Measurements from ENCODE around the gene SKIDA1. TPM values are rescaled to one million over a fixed set of nuclear protein-coding genes. Genes with fewer than 3 reads are reported as not detected.

SKIDA1 gene
- total RNA-seq, 2 experiments from 2014 or later: 0.26 to 0.29 TPM

DNA sequence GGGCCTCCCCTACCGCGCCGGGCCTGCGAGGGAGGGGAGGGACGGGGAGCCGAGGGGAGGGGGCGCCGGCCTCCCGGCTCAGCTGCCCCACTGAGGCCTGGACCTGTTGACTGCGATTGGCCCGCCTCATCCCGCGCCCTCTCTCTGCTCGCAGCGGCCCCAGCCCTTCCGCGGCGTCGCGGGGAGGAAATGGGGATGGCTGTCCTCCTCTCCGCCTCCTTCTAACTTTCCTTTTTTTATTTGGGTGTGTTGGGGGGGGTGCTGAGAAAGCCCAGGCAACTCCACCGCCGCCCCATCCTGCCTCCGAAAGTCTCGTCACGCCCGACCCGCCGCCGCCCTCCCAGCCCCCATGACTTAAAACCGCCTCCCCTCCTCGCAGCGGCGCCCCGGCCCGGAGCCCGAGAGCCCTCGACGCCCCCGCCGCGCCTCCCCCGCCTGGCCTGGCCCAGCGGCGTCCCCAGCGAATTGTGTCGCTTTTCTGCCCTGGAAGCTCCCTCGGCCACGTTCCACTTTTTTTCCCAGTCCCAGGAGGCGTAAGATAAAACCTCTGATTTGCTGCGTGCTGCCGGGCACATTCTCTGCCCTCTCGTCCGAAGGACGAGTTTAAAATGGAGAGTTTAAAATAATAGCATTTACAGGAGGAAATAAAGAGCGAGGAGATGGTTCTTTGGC is 842 bp upstream of the SKIDA1 start:
- peak overlapping the region; percentile 84 for H3K4me3 Mint-ChIP-seq

DNA sequence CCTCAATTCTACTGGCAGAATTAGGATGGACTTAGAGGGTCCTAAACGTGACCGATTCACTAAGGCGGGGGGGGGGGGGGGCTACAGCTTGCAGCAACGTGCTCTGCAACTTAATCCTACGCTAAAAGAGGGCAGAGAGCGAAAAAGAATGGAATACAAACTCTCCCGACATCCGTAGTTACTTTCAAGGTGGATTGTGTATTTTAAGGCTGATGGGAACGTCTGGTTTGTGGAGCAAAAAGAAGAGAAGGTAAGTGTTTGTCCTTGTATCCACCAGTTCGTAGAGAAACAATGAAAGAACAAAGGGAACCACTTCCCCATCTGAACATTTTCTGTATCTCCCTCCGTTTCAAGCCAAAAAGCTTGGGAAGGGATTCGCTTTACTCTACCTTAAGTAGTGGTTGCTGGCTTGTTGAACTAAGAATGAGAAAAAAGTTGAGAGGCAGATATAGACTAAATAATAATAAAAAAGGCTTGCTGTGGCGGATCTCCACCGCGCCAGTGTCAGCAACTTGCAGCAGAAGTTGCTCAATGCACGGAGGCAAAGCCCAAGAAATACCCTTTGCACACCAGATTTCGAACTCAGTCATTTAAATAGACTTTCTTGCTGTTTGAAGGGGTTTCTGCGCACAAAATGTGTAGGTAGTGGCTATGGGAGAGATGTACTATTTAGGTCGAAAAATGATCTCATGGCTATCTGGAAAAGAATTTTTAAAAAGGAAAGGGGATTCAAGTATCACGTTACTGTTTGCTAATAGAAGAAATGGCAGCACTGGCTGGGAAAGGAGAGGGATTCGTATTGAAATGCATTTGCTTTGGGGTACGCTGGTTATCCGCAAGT is 736 bp downstream of the SKIDA1 start:
- Mint-ChIP-seq H3K4me3 (peak overlapping the region; percentile 84), H3K27me3 (peaks cover 37% of the 10 kb centered on the region), H3K36me3 (no peaks in the 10 kb centered on the region), H3K27ac (peak overlapping the region; percentile 96), H3K9me3 (ENCODE audit: low read depth) (no peaks in the 10 kb centered on the region), H3K4me1 (peaks cover 34% of the 10 kb centered on the region)
- CTCF ChIA-PET: interaction anchor here (1.0 to 1.5 kb wide), 3 partner anchors 9 to 908 kb away, joined by 3 to 4 read pairs (median 3); no protein-coding TSS in a partner anchor
- DNase-seq (no peak), ATAC-seq (no peak)

More for the DNA sequence above, 842 bp upstream of the SKIDA1 start:
- Mint-ChIP-seq H3K4me1 (peaks cover 25% of the 10 kb centered on the region), H3K27me3 (peaks cover 26% of the 10 kb centered on the region), H3K9me3 (ENCODE audit: low read depth) (no peaks in the 10 kb centered on the region), H3K36me3 (no peaks in the 10 kb centered on the region), H3K27ac (peak overlapping the region; percentile 90)
- CTCF ChIA-PET: interaction anchor here (1.0 to 1.5 kb wide), 4 partner anchors 10 to 906 kb away, joined by 3 to 4 read pairs (median 3); no protein-coding TSS in a partner anchor
- DNase-seq (peak; percentile 70), ATAC-seq (peak; percentile 61)

DNA sequence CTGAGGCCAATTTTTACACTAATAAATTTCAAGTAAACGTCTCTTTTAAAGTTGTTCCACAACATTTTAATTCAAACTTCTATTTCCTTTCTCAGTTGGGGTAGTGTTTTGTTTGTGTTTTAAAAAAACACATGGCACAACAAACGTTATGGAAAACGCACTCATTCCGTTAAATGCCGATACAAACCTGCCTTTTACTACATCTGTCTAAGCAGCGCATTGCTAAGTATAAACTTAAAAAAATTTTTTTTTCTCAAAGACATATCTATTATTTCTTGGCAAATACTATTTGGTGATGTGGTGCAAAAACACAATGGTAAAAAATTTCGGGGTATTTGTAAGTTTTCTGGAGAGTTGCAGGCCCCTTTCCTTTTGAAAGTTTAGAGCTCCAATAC is 1.4 kb downstream of the SKIDA1 start:
- H3K4me3 Mint-ChIP-seq: no peak overlapping the region
- DNase-seq: no peak
- H3K27me3 Mint-ChIP-seq: peaks cover 38% of the 10 kb centered on the region
- H3K9me3 Mint-ChIP-seq (ENCODE audit: low read depth): no peaks in the 10 kb centered on the region
- no peak for ATAC-seq
- CTCF ChIA-PET: interaction anchor here (1.1 kb wide), 1 partner anchor 18 kb away, joined by 3 read pairs; no protein-coding TSS in a partner anchor
- H3K27ac Mint-ChIP-seq: no peak overlapping the region
- H3K4me1 Mint-ChIP-seq: peaks cover 40% of the 10 kb centered on the region
- no peaks in the 10 kb centered on the region for H3K36me3 Mint-ChIP-seq

DNA sequence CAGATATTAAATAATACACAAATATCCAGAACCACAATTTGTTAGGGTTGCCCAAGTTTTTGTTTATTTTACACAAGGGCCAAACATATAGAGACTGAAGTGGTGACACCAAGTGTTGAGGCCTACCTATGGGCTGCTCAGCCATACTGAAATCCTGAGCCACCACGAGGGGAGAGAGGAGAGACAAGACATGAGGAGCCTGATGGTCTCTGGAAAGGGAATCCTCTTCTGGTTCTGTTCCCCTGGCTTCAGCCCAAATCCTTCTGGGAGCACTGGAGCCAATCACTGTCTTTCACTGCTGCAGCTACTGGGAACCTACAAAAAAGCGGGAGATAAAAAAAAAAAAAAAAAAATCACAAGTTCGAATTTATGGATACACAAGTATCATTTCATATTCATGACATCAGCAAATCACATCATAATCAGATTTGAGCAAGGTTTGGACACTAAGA is 1.9 kb downstream of the SKIDA1 start:
- CTCF ChIA-PET: interaction anchor here (0.7 to 1.1 kb wide), 2 partner anchors 18 to 285 kb away, joined by 3 read pairs; no protein-coding TSS in a partner anchor
- no peak for ATAC-seq
- DNase-seq: no peak
- no peak overlapping the region for H3K4me3 Mint-ChIP-seq
- H3K36me3 Mint-ChIP-seq: no peaks in the 10 kb centered on the region
- no peak overlapping the region for H3K27ac Mint-ChIP-seq
- no peaks in the 10 kb centered on the region for H3K9me3 Mint-ChIP-seq (ENCODE audit: low read depth)
- peaks cover 44% of the 10 kb centered on the region for H3K4me1 Mint-ChIP-seq
- peaks cover 41% of the 10 kb centered on the region for H3K27me3 Mint-ChIP-seq

DNA sequence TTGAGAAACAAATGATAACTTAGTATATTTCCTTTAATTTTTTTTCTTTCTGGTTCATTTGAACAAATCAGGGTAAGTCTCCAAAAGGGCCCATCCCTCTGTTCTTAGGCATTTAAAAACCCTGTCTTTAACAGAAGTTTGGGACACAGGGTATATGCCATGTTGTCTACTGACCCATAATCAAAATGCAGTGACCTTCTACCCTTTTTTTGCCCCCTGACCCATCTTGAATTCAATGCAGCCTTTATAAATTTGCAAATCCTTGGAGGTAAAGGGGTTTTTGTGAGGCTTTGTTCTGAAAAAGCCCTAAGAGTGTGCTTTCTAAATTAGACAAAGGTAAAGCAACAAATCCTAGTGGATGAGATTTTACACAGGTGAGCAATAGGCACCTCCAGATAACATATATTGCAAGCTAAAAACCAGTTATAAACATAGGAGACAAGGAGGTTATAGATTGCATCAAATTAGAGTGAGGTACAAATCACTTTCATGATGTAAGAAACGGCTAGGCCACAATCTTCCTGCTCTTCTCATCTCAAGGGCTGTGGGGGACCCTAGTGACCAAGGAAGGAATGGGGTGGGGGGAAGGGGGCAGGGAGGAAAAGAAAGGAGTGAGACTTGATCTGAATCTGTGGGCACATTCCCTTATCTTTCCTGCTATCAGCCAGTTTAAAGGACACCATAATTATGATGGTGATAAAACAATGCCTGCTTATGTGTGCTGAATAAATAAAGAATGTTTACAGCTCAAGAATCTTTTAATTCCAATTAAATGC is 2.7 kb downstream of the SKIDA1 start:
- H3K4me3 Mint-ChIP-seq: no peak overlapping the region
- no peak for DNase-seq
- CTCF ChIA-PET: interaction anchor here (0.7 to 1.1 kb wide), 2 partner anchors 19 to 285 kb away, joined by 3 read pairs; no protein-coding TSS in a partner anchor
- H3K36me3 Mint-ChIP-seq: no peaks in the 10 kb centered on the region
- peaks cover 48% of the 10 kb centered on the region for H3K4me1 Mint-ChIP-seq
- no peaks in the 10 kb centered on the region for H3K9me3 Mint-ChIP-seq (ENCODE audit: low read depth)
- ATAC-seq: no peak
- no peak overlapping the region for H3K27ac Mint-ChIP-seq
- H3K27me3 Mint-ChIP-seq: peaks cover 41% of the 10 kb centered on the region

DNA sequence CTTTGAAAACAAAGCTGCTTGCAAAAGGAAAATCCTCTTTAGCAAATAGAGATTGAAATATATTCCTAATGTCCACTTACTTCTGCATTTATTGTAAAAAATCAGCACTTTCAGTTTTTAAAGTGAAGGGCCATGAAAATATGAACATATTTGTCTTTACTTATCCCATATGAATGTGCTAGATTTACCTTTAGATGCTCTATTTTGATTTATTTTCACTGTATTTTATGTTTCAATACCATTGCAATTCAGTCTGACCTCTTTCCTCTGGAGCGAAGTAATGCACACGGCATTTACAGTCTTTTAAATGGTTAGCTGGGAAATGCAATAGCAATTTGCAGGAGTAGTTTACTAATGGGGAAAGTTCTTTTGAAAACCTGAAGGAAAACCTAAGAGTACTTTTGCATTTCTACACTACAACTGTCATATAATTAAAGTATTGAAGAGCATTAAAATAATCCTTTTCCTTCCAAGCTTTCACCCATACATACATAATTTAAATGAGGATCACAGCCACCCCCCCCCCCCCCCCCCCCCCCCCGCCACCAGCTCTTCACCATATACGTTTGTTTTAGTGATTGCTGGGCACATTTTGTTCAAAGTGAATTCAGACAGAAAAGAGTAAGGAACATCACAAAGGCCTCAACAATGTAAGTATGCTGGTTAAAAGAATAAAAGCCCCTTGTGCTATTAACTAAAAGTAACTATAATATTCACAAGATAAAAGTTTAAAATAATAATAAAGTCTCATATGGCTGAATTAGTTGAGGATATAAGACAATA is 3.5 kb downstream of the SKIDA1 start:
- Mint-ChIP-seq H3K27me3 (peaks cover 43% of the 10 kb centered on the region), H3K4me3 (no peak overlapping the region), H3K9me3 (ENCODE audit: low read depth) (no peaks in the 10 kb centered on the region), H3K4me1 (peaks cover 49% of the 10 kb centered on the region), H3K36me3 (no peaks in the 10 kb centered on the region), H3K27ac (no peak overlapping the region)
- CTCF ChIA-PET: interaction anchor here (1.2 kb wide), 1 partner anchor 25 kb away, joined by 4 read pairs; no protein-coding TSS in a partner anchor
- no peak for ATAC-seq
- DNase-seq: no peak

DNA sequence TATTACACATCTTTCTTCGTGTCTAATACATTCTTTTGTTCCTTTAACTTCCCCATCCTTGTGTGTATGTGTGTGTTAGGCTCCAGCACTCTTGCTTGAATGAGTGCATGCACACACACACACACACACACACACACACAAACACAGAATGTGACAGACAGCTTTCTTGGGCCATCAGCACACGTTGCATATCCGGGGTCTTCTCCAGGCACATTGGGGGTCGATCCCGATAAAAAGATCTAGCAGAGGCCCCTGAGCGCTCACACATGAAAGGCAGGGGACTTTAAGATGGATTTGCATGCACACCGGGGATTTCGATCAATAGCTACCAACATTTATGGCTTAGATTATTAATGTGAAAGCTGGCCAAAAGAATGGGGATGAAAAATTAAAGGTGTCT is 4.5 kb downstream of the SKIDA1 start:
- no peak for DNase-seq
- Mint-ChIP-seq H3K4me3 (no peak overlapping the region), H3K27me3 (peaks cover 46% of the 10 kb centered on the region), H3K36me3 (no peaks in the 10 kb centered on the region), H3K27ac (no peak overlapping the region), H3K4me1 (peaks cover 46% of the 10 kb centered on the region), H3K9me3 (ENCODE audit: low read depth) (no peaks in the 10 kb centered on the region)
- CTCF ChIA-PET: interaction anchor here (1.2 to 1.7 kb wide), 2 partner anchors 24 kb away, joined by 4 to 8 read pairs; no protein-coding TSS in a partner anchor
- no peak for ATAC-seq

DNA sequence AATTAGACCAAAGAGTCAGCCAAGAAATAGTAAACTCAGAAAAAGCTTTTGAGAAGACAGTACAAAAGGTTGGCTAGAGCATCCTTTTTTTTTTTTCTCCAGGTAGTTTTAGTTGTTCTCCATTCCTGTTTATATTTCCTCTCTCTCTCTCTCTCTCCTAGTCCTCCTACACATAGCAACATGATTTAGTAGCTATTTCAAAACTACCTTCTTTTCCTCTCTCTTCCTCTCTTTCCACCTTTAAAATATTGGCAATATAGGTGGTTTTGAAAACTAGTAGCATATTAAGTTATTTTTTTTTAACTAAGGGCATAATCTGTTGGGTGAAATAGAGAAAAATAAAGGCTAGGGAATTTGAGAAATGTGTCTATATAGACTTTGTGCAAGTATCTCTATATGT is 5.0 kb downstream of the SKIDA1 start:
- Mint-ChIP-seq H3K4me3 (peak overlapping the region; percentile 78), H3K27ac (no peak overlapping the region), H3K36me3 (no peaks in the 10 kb centered on the region), H3K4me1 (peaks cover 47% of the 10 kb centered on the region), H3K27me3 (peaks cover 50% of the 10 kb centered on the region), H3K9me3 (ENCODE audit: low read depth) (no peaks in the 10 kb centered on the region)
- ATAC-seq (no peak), DNase-seq (no peak)
- CTCF ChIA-PET: interaction anchor here (1.1 to 1.7 kb wide), 2 partner anchors 12 to 24 kb away, joined by 3 to 8 read pairs; no protein-coding TSS in a partner anchor

DNA sequence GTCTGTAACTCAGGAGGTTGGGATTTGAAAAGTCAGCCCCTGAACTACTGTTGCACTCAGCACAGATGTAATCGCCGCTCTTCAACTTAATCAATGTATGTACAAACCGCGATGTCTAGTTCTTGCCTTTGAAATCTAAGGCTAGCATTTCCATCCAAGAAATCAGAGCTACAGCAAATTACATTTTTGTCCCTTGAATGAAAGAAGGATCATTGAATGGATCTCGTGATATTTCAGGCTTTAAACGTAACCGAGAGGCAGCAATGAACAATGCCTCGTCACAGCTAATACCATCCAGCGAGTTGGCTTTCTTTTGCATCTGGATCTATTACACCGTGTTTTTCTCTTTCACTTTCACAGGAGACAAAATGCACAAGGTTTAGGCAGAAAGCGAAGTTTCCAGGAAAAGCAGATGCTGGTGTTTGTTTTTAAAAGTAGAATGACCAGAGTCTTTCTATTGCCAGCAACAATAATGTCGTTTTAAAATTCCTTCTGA is 5.5 kb downstream of the SKIDA1 start:
- peak overlapping the region; percentile 59 for H3K27ac Mint-ChIP-seq
- peaks cover 56% of the 10 kb centered on the region for H3K27me3 Mint-ChIP-seq
- no peaks in the 10 kb centered on the region for H3K9me3 Mint-ChIP-seq (ENCODE audit: low read depth)
- CTCF ChIA-PET: interaction anchor here (1.1 to 1.7 kb wide), 2 partner anchors 13 to 24 kb away, joined by 3 to 8 read pairs; no protein-coding TSS in a partner anchor
- H3K36me3 Mint-ChIP-seq: no peaks in the 10 kb centered on the region
- ATAC-seq (peak; percentile 54), DNase-seq (no peak)
- H3K4me1 Mint-ChIP-seq: peaks cover 42% of the 10 kb centered on the region
- H3K4me3 Mint-ChIP-seq: peak overlapping the region; percentile 78

DNA sequence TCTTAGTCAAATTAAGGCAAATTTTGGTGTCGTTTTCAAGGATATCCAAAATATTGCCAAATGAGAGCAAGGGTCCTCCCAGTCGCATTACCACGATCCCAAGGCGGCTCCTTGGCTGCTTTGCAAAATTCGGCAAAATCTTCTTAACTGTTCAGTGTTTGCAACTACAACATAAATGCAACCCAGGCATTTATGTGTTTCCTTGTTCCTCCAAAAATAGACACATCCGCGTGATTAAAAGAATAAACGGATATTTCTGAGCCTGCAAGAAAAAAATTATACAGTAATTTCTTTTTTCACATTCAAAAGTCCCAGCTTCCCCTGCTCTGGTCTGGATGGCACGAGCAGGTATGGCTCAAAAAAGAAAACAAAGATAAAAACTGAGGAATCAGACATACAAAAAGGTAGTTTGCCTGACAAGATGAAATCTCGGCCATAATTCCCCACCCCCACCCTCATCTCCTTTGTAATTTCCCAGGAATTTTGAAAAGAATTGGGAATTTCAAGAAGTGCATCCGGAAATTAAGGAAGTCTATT is 6.0 kb downstream of the SKIDA1 start:
- Mint-ChIP-seq H3K27me3 (peaks cover 61% of the 10 kb centered on the region), H3K9me3 (ENCODE audit: low read depth) (no peaks in the 10 kb centered on the region), H3K36me3 (no peaks in the 10 kb centered on the region), H3K4me1 (peaks cover 37% of the 10 kb centered on the region), H3K27ac (no peak overlapping the region), H3K4me3 (peak overlapping the region; percentile 78)
- DNase-seq (no peak), ATAC-seq (no peak)
- CTCF ChIA-PET: interaction anchor here (1.1 to 1.7 kb wide), 2 partner anchors 13 to 23 kb away, joined by 3 to 8 read pairs; no protein-coding TSS in a partner anchor

DNA sequence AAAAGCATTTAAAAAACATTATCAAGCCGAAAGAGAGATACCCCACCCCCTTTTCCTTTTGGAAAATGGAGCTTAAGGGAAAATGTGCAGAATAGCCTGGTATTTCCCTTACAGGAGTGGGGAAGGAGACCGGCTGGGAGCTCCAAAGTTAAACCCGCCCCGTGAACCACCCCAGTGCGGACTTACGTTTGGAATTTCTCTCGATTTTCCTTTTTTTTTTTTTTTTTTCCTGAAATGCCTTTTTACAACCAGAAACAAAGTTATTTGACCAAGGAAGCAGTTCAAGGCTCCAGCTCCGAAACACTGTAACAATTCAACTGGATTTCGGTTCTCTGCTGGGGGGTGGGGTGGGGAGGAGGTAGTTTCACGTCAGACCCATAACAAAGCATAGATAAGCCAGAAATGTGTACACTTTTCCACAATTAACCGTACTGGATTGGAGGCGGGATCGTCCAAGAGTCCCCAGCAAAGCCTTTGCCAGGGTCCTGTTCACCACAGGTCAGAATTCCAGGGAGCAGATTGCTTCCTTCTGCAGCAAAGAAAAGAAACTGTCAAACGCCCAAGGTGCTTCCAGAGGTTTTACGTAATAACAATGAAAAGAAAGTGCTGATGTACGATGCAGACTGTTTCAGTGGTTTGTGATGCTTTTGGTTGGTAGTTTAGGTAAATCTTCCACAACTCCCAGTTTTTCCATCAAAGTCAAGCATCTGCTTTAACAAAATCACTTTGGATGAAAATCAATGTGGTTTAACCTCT is 6.7 kb downstream of the SKIDA1 start:
- ATAC-seq (no peak), DNase-seq (no peak)
- Mint-ChIP-seq H3K4me1 (peaks cover 37% of the 10 kb centered on the region), H3K9me3 (ENCODE audit: low read depth) (no peaks in the 10 kb centered on the region), H3K4me3 (peak overlapping the region; percentile 78), H3K36me3 (no peaks in the 10 kb centered on the region), H3K27me3 (peaks cover 65% of the 10 kb centered on the region), H3K27ac (no peak overlapping the region)
- CTCF ChIA-PET: interaction anchor here (0.7 to 1.6 kb wide), 4 partner anchors 8 to 23 kb away, joined by 3 to 30 read pairs (median 4); no protein-coding TSS in a partner anchor
